Measurements from ENCODE around the gene TOR1B.

Gene TOR1B

DNA sequence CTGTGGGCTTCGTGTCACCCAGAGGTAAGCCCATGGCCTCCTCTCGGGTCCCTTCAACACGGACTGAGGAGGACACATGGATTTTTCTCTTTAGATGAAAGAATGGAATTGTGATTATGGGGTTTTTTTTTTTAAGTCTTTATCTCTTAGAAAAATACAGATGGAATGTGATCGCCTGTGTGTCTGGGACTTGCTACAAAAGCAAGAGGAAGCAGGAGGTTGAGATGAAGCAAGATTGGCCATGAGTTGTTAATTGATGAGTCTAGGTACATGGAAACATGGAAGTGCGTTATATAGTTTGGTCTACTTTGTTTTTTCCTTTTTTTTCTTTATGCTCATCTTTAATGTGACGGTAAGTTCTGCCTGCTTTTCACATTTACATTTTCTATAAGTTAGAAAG is 46.9 kb downstream of the TOR1B start:
- DNase-seq = no peak

DNA sequence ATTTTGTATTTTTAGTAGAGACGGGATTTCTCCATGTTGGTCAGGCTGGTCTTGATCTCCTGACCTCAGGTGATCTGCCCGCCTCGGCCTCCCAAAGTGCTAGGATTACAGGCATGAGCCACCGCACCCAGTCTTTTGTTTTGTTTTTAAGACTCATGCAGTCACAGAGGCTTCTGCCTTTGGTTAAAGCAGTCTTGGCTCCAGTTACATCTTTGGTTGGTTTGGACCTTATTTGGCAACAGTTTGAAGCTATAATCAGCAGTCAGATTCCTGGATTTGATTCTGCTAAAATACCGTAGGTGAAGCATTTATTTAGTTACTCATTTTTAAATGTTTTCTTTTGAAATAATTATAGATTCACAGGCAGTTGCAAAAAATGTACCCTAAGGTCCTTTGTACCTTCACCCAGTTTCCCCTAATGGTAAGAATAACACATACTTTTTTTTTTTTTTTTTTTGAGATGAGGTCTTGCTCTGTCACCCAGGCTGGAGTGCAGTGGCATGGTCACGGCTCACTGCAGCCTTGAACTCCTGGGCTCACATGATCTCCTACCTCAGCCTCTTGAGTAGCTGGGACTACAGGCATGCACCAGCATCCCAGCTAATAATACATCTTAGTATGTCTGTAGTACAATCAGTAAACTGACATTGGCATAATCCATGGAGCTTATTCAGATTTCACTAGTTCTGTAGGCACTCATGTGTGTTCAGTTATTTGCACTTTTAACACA is 48.0 kb downstream of the TOR1B start:
- no peak for DNase-seq

DNA sequence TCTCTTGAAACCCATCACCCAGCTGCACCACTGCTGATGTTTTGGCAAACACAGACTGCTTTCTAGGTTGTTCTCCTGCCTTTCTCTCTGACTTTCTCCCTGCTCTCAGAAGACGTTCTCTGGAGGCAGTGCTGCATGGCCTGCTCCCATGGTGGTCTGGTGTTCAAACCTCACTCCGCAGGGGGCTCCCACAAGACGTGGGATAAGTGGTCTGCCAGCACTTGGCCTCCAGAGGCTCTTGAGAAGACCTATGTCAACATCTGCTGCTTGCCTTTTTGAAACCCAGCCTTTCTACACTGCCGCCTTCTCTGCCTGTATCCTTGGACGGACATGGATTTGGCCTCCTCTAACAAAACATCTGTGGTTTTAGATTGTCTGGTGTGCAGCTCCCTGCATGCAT is 48.8 kb downstream of the TOR1B start:
- no peak for DNase-seq

DNA sequence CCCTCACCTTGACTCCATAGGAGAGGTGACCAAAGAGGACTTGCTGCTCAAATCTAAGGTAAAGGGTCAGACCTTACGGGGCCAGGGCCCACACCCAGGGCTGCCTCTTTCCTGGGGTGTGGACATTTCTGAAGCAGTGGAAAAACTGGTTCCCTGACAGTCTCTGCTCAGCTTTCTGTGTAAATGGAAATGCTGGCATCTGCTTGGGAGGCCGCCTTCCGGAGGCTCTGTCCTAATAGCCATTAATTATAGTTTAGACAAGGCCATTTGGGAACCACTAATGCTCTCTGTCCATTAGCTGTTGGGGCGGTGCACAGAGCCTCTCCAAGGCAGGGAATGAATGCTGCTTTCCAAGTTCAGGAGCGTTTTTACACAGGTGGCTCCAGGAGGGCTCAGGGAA is 49.6 kb downstream of the TOR1B start:
- no peak for DNase-seq

DNA sequence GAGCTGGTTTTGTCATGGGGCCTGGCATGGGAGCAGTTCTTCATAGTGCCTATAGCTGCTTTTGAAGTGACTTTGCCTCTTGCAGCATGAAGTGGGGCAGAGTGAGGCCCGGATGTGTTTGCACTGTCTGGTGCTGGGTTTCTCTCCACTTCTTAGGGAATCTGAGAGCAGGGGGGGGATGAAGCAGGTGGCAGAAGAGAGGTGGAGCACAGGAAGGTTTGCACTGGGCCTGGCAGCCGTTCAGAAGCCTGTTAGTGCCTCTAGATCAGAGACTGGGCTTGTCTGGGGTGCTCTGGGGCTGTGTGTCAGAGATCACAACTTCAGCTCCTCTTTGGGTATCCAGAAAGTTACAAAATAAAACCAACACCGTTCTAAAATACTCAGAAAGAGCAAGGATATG is 50.6 kb downstream of the TOR1B start:
- no peak for DNase-seq

DNA sequence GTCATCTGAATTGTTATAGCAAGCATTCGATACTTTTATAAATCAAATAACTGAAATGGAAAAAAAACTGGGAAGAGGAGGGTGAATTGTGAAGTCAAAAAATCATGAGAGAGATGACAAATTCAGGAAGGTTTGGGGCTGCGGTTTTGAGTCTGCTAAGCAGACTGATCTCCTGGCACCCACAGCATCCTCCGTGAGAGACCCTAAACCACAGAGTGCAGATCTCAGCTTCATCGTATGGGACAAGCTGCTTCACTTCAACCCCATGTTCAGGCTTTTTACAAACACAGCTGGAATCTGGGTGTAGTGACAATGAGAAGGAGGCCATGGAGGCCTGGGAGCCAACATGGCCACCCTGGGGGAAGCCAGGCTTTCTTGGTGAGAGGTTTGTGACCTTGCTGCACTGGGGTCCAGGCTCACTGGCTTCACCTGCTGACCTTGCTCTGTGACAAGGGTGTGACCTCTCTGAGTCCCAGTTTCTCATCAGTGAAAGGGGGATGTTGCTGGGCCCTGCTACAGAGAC is 51.7 kb downstream of the TOR1B start:
- no peak for DNase-seq

DNA sequence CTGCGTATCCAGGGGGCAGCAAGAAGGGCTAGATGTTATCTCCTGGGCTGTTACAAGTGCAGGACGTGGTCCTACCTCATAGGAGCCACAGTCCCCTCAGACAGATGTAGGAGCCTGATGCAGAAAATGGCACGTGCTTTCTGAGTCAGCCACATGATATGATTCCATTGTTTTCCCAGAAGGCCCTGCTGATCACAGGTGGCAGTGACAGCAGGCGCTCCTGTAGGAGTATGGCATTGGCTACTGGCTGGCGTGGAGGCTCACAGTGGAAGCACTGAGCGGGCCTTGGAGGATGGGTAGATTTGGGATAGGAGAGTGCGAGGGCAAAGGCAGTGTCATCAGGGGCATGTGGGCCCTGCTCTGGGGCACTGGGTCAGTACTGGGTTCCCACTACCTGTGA is 54.2 kb downstream of the TOR1B start:
- DNase-seq = no peak

DNA sequence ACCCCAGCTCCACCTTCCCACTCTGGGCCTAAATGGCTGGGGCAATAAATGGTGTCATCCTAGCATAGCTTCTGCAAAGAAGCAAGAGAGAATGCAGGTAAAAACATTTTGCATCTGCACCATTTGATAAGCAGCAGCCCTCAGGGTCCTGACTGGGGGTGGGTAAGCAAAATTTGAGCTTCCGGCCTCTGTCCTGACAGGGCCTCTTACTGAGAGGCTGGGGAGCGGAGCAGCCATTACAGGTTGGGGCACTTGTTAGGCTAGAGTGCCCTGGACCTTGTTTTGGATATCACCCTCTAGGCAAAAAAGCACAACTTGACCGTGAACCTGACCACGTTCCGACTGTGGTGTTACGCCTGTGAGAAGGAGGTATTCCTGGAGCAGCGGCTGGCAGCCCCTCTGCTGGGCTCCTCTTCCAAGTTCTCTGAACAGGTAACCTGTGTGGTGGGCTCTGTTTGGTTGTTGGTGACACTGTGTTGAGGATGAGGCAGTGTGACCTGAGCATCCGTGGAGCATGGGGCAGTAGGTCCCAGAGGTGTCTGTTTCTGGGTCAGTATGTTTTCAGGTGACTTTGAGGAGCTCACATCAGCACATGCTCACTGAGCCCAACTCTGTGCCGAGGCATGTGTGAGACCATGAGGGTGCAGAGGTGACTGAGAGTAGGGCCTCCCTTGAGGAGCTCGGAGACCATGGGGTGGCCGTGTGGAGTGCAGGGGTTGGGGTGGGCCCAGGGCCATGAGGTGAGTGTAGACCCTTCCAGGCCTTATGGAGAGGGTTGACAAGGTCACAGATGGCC is 55.4 kb downstream of the TOR1B start:
- no peak for DNase-seq

Data from NCI-H187 (cell line).